Skeletal muscle tissue (tissue), 4 donors: ENCODE data around the gene AKAP1. TPM values are rescaled to one million over a fixed set of nuclear protein-coding genes. Genes with fewer than 3 reads are reported as not detected.

Experiments used
- H3K27ac ChIP-seq: one replicate; pipeline ENCODE4 v1.7.0; 2013; ENCODE audit warnings: mild to moderate bottlenecking, low read depth, low read length, inconsistent platforms
- H3K27me3 ChIP-seq, 3 donors: one replicate each; pipeline ENCODE4 v1.7.0; 2013; ENCODE audit warnings: low read length in 3 of 3; ENCODE audit not compliant: control insufficient read depth in 3 of 3, insufficient read depth in 3 of 3
- H3K36me3 ChIP-seq, 3 donors: one replicate each; pipeline ENCODE4 v1.7.0; 2013; ENCODE audit warnings: low read length in 3 of 3; ENCODE audit not compliant: control insufficient read depth in 3 of 3, insufficient read depth in 3 of 3
- H3K4me1 ChIP-seq, 3 donors: one replicate each; pipeline ENCODE4 v1.7.0; 2013; ENCODE audit warnings: low read length in 3 of 3, mild to moderate bottlenecking in 3 of 3; ENCODE audit not compliant: control insufficient read depth in 3 of 3, insufficient read depth in 3 of 3
- H3K4me3 ChIP-seq, 3 donors: one replicate each; pipeline ENCODE4 v1.7.0; 2013; ENCODE audit warnings: low read length in 3 of 3
- H3K9ac ChIP-seq, 3 donors: one replicate each; pipeline ENCODE4 v1.7.0; 2013; ENCODE audit warnings: low read length in 3 of 3, mild to moderate bottlenecking in 3 of 3, moderate library complexity in 2 of 3, low read depth in 1 of 3
- H3K9me3 ChIP-seq, 3 donors: one replicate each; pipeline ENCODE4 v1.7.0; 2013; ENCODE audit warnings: low read length in 3 of 3; ENCODE audit not compliant: control insufficient read depth in 3 of 3
- total RNA-seq: library from RNA; depleted of rRNA; stranded (reverse); fragments of >200 nt; gene quantifications from one replicate; pipeline ENCODE4 v1.2.3, GENCODE V29; 2014
- donor health status: Osteomylitis.

Gene AKAP1
- total RNA-seq, 1 donor from 2014 or later = 63.7 TPM

- no peaks in the 10 kb centered on the region for H3K9me3 ChIP-seq
- no peaks in the 10 kb centered on the region for H3K36me3 ChIP-seq
- H3K4me1 ChIP-seq = no peaks in the 10 kb centered on the region
- H3K9ac ChIP-seq = no peak overlapping the region
- H3K27ac ChIP-seq = no peak overlapping the region
- H3K27me3 ChIP-seq = no peaks in the 10 kb centered on the region
- H3K4me3 ChIP-seq = no peak overlapping the region
Measured at GRCh38 chr17:57166803-57167202, 81.8 kb downstream of the AKAP1 start.

- Histone ChIP-seq H3K9me3 (no peaks in the 10 kb centered on the region), H3K4me3 (no peak overlapping the region), H3K27ac (no peak overlapping the region), H3K9ac (no peak overlapping the region), H3K27me3 (no peaks in the 10 kb centered on the region), H3K4me1 (no peaks in the 10 kb centered on the region), H3K36me3 (no peaks in the 10 kb centered on the region)
Measured at GRCh38 chr17:57168695-57169094, 83.6 kb downstream of the AKAP1 start.

GRCh38 chr17:57170866-57171265, 85.8 kb downstream of the AKAP1 start:
- H3K36me3 ChIP-seq = no peaks in the 10 kb centered on the region
- H3K27ac ChIP-seq = no peak overlapping the region
- no peaks in the 10 kb centered on the region for H3K27me3 ChIP-seq
- no peak overlapping the region for H3K4me3 ChIP-seq
- no peaks in the 10 kb centered on the region for H3K9me3 ChIP-seq
- H3K9ac ChIP-seq = no peak overlapping the region
- no peaks in the 10 kb centered on the region for H3K4me1 ChIP-seq

Other genes with a start within 250 kb of the AKAP1 start
- gene TRIM25, start 171.2 kb upstream of the AKAP1 start, total RNA-seq = 7.8 TPM
- gene COIL, start 124.2 kb upstream of the AKAP1 start, total RNA-seq = 14.6 TPM
- 12.5 TPM for gene SCPEP1, start 107.1 kb upstream of the AKAP1 start, total RNA-seq
- 20.4 TPM for gene MSI2, start 171.3 kb downstream of the AKAP1 start, total RNA-seq